Measurements from ENCODE around the gene TEKT3.
A peak's percentile ranks its signal among the peaks of the same experiment; 100 is the strongest.

Gene TEKT3

DNA sequence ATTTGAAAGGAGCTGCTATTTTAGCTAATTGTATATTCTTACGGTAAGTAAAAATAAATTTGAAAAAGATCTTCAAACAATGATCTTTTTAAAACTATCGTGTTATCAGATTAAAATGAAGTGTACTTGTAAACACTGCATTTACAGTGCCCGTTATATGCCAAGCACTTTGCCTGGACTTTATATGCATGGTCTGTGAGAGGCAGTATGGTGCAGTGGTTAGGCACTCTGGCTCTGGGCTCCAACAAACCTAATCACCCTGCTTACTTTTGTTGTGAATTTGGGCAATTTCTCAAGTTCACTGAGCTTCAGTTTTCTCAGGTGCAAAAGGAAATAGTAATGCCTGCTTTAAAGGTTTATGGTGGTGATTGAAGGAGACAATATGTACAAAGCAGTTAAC lies 77.7 kb downstream of the TEKT3 start:
- no peak for DNase-seq

DNA sequence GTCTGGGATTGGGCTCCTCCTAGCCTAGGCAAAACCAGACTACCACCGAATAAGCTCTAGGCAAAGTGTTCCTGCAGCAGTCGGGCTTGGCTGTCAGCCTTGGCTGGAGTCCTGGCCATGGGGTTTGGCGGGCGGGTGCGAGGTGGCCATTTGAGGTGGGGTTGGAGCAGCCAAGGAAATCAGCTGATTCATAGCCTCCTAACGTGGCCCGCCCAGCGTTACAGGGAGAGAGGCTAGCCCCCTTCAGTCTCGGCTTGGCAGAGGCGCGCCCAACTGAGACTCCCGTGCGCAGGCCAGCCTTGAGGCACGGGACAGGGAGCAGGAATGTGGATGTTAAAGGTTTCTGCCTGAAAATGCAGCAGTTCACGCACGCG lies 78.2 kb downstream of the TEKT3 start:
- DNase-seq: no peak

DNA sequence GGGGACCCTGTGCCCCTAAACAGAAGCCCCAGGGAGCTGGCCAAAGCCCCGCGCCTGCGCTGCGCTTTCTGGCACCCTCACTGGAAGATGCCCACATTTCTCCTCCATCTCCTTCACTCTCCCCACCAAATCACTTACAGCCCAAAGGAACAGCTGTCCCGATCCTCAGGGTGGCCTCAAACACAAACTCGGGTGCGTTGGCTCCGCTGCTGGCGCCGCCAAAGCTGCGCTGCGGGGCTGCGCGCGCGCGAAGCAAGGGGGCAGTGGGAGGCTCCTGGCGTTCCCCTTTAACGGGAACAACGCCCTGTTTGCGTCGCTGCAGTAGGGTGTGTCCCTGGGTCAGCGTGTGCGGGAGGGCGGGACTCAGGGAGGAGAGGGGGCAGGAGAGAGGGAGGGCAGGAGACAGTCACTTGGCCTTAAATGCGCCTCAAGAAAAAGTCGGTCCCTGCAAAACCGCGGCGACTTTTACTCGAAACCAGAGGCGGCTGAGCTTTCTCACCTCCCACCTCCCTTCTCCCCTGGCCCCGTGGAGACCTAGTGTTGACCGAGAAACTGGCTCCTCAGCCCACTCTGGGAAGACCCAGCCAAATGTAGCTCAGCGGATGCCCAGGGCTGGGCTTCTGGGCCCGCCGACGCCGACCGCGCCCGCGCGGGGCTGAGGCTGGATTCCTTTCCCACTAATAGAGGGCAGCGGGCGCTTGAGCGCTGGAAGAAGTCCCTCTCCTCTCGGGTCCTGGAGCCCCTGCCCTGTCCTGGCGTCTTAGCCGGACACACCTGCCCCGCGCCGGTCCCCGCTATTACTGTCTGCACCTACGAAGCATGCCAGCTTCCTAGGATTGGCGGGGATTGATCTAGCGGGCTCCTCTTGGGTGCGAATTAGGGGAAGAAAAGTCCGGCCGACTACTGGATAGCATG lies 78.8 kb downstream of the TEKT3 start:
- no peak for DNase-seq

DNA sequence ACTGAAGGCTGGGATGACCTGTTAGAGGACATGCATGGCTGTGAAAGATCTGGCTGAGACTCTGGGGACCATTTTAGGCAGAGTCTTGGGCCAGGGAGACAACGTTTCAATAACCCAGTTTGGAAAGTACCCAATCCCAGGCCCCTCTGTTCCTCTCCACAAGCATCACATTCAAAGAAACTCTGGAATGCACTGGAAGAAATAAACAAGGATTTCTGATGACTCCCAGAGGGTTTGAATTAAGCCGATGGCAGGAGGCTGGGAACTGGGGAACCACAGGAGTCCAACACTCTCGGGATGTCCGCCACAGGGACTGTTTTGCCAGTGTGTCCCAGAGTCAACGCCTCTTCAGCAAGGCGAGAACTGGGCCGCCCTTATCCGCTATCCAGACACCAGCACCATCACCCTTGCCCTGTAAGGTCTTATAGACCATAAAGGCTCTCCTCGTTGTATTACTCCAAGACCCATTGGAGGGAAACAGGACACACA lies 79.6 kb downstream of the TEKT3 start:
- no peak for DNase-seq

DNA sequence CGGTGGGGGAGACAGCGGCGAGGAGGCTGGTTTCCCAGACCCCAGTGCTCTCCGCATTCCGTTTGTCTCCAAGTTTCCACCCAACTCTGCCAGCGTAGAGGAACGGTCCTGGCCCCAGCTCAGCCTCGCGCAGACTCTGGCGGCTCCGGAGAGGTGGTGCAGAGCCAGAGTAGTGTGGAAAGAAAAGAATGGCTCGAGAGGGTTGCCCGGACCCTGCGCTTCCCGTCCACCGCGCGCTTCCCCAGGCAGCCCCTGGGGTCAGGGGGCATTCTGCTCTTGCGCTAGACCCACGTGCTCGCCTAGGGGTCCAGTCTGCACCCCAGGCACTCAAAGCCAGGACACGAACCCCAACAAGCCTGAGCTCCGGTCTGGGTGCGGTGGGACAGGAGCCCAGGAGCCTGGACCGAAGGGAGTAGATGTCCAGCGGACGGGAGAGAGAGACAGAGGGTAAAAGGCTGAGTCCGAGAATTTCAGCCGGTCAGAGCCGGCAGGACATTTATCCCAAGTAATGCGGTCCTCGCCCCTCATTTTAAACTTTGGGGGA lies 80.1 kb downstream of the TEKT3 start:
- DNase-seq: no peak

DNA sequence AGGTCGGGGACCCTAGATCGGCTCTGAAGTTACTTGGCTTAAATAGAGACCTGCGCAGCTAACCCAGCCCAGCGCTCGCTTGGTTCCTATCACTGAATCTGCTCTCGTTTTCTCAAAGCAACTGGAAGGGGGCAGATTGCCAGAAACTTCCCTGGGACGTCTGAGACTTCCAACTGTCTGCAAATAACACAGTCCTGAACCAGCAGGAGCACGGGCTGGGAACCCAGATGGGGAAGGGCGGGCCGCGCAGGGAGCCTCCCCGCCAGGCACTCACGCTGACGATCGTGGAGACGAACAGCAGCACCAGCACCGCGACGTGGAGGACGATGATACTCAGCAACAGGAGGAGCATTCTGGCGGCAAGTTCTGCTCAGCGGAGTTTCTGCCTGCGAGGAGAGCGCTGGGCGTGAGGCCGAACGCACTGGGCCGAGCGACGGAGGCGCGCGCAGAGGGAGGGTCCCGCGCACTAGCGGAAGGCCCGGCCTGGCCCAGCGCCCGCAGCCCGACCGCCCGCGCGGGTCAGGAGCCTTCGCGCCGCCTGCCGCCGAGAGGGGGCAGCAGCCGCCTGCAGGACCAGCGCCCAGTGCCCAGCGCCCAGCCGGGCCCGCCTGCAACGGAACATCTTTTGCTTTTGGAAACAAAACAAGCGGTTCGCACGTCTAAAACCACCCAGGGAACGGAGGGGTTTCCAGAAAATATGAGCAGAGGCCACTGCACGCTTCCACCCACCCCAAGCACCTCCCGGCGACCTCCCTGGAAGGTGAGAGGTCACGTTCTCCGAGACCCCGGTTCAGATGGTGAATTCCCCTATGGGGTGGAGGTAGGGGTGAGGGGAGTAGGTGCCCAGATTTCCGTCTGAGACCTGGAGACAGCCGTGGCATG lies 80.8 kb downstream of the TEKT3 start:
- DNase-seq: peak; percentile 51

DNA sequence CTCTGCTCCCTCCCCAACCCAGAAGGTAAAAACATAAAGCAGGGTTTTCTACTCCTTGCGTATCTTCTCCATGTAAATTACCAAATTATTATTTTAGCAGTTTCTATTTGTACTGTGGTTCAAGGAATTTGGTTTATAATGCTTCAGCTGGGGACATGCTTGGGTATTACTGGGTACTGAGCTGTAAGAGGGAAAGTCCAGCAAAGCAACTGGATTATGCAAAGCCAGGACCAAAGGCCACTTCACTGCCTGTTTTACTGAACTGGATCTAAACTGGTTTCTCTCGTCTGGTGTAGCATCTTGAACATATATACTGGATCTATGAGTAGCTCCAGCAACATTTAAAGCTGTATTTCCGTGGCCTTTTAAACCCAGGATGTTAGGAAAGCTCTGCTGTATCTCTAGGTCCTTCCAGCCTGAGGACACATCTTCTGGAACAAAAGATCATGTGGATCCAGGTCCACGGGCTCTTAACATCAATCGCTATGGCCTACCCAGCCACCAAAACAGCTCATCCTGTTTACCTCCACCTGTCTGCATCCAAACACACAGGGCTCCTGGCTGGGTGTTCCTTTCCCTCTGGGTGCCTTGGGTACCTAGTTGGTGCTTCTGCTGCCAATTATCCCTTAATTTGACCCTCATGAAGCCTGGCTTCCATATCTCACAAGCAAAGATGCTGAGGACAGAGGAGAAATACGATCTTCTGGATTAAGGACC lies 83.4 kb downstream of the TEKT3 start:
- DNase-seq: no peak

DNA sequence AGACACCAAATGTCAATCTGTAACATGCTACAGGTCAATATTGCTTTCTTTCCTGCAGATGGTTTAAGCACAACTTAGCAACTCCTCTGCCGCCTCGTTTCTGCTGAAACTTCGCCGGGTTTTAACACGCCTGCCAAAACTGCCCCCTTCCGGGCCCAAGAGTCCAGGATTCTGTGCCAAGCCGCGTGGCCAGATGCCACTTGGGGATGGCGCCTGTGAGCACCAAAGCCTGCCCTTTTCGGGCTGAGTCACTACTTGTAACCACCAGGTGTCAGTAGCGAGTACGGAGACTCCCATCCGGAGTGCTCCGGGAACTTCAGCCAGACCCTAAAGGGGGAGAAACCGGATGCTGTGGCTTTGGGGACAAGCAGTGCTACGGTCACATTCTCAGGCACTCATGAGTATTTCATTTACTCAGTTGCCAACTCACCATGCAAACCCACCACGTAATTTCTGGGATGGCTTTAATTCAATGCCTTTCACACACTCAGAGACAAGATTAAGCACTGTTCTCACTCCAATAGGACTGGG lies 84.1 kb downstream of the TEKT3 start:
- peak; percentile 43 for DNase-seq

DNA sequence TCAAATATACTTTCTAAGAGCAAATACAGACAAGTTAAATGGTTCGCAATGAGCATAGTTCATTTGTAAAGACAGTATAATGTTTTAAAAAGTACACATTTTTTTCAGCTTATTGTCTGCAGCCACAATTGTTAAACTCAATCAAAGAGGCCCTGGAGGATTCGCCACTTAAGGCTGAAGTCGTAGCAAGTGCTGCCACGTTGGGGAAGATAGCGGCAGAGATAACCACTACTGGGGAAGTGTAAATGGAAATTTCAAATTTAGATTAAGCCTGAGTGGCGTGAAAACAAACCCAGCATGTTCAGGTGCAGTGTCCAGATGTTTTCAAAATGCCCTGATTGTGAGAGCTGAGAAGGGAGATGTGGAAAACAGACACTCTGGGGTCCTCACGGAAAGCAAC lies 84.7 kb downstream of the TEKT3 start:
- DNase-seq: no peak

DNA sequence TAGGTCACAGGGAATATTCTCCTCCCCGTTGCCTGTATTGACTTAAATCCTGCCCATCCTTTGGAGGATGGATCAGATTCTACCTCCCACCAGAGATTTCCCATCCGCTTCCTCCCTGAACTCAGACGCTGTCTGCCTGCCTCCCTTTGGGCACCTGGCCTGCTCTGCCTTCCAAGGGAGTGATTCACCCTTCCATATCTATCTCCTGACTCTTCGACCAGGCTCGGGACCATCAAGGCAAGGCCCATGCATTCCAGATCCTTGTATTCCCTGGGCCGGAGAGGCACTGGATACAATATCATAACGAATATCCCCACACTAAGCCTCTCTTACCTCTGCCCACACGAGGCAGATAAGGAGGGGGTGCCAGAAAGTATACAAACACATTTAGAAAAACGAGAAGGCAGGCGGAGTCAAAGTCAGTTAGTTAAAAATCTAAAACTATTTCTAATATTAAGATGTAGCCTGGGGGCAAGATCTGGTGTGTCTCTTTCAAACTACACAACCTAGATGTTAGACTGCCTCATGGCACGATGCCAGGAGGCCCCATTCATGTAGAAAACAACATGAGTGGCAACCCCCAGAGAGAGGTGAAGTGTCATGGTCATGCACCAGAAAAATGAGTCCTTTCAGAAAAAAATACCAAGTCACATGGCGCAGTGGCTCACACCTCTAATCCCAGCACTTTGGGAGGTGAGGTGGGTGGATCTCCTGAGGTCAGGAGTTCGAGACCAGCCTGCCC lies 85.5 kb downstream of the TEKT3 start:
- DNase-seq: no peak
